Fibroblast of lung (primary cell): ENCODE measurements around the gene PLEKHA6.

Source experiments
- CTCF ChIP-seq, 2 donors: IDR thresholded peaks in 1 of 2; conservative IDR thresholded peaks in 1 of 2; 1 replicate in 1 of 2; 2 replicates in 1 of 2; pipeline ENCODE4 v1.5.1; 2011 to 2012; ENCODE audit warnings: low read length in 2 of 2, control low read depth in 1 of 2, inconsistent platforms in 1 of 2, low read depth in 1 of 2, mild to moderate bottlenecking in 1 of 2
- EZH2 ChIP-seq: IDR thresholded peaks from 2 replicates; pipeline ENCODE4 v1.5.1; 2012; ENCODE audit warnings: low read length, control low read depth, mild to moderate bottlenecking; ENCODE audit errors: missing control alignments

GRCh38 chr1:204230211-204230610 lies 129.5 kb downstream of the PLEKHA6 start:
- TF ChIP-seq CTCF (conservative IDR thresholded peaks at IDR 0.05 in 1 of 2, IDR thresholded peaks at IDR 0.05 in 1 of 2; ENCODE audit: low read depth in 1 of 2, low read length in 2 of 2) (no peak), EZH2 (no peak)
